GM12865 (cell line): ENCODE measurements around the gene SRSF8.
"Not testable (repeated sequence)": the region's sequence is repeated elsewhere in the genome, so short reads cannot be mapped to it uniquely, and the experiment has no call there.

Source experiments
- DNase-seq: peaks from one replicate; pipeline ENCODE4 v3.0.0; 2010; ENCODE audit warnings: low read depth
- H3K4me3 ChIP-seq: 2 replicates; pipeline ENCODE4 v1.5.1; 2011; ENCODE audit warnings: mild to moderate bottlenecking, low read depth, low read length, control low read depth
- TF ChIP-seq, protein P1 (sequence below): IDR thresholded peaks from 2 replicates; pipeline ENCODE4 v1.5.1; 2011; ENCODE audit warnings: low read length, control low read depth, low read depth, inconsistent platforms; ENCODE audit not compliant: insufficient read depth; ENCODE audit errors: missing control alignments

The SRSF8 gene

GRCh38 chr11:95042239-95042638 is 24.5 kb upstream of the SRSF8 start:
- DNase-seq, result no peak
- TF ChIP-seq, protein P1, sequence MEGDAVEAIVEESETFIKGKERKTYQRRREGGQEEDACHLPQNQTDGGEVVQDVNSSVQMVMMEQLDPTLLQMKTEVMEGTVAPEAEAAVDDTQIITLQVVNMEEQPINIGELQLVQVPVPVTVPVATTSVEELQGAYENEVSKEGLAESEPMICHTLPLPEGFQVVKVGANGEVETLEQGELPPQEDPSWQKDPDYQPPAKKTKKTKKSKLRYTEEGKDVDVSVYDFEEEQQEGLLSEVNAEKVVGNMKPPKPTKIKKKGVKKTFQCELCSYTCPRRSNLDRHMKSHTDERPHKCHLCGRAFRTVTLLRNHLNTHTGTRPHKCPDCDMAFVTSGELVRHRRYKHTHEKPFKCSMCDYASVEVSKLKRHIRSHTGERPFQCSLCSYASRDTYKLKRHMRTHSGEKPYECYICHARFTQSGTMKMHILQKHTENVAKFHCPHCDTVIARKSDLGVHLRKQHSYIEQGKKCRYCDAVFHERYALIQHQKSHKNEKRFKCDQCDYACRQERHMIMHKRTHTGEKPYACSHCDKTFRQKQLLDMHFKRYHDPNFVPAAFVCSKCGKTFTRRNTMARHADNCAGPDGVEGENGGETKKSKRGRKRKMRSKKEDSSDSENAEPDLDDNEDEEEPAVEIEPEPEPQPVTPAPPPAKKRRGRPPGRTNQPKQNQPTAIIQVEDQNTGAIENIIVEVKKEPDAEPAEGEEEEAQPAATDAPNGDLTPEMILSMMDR, result no peak
- H3K4me3 ChIP-seq, result no peak overlapping the region

GRCh38 chr11:95042906-95043305 is 23.8 kb upstream of the SRSF8 start:
- H3K4me3 ChIP-seq, result no peak overlapping the region
- TF ChIP-seq, protein P1, result no peak
- no peak for DNase-seq

DNA sequence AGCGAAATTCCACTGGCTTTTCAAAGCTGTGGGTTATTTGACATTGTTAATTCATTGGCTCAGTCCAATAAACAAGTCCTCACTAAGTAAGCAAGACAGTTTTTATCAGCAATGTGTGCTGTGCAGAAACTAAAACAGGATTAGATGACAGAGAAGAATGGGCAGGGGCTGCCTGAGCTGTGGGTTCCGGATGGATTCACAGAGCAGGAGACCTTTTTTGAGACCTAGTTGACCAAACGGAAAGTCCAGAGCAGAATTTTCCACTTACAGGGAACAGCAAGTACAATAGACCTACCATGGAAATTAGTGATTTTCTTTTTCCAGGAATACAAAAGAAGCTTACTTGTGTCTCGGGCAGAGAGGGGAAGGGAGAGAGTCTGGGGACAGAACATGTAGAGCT is 22.7 kb upstream of the SRSF8 start:
- no peak for DNase-seq
- TF ChIP-seq, protein P1, result no peak
- H3K4me3 ChIP-seq, result no peak overlapping the region

DNA sequence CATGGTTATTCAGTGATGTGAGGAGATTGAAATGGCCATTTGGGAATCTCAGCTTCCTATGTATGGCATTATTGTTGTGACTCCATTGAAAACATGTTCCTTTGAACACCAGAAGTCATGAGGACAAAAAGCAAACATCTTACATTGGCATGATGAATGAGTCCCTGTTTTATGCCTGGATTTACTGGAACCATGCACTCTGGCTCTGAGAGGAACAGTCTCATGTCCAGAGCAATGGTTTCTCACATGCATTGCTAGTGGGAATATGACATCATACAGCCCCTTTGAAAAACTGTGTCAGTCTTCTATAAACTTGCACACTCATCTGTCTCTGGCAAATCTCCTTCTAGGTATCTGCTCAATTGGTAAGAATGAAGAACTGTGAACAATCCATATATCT is 20.9 kb upstream of the SRSF8 start:
- DNase-seq, result no peak
- H3K4me3 ChIP-seq, result no peak overlapping the region
- TF ChIP-seq, protein P1, result no peak

GRCh38 chr11:95049122-95049521 is 17.6 kb upstream of the SRSF8 start, which contains the start of gene KDM4F:
Gene KDM4F (plus strand): TSS chr11:95049422.
- not testable (repeated sequence) for DNase-seq

GRCh38 chr11:95050595-95051202 is 16.0 kb upstream of the SRSF8 start:
- TF ChIP-seq, protein P1, result no peak
- DNase-seq, result no peak
- no peak overlapping the region for H3K4me3 ChIP-seq

More at GRCh38 chr11:95049122-95049521, 17.6 kb upstream of the SRSF8 start, which contains the start of gene KDM4F:
- H3K4me3 ChIP-seq, result not testable (repeated sequence)

DNA sequence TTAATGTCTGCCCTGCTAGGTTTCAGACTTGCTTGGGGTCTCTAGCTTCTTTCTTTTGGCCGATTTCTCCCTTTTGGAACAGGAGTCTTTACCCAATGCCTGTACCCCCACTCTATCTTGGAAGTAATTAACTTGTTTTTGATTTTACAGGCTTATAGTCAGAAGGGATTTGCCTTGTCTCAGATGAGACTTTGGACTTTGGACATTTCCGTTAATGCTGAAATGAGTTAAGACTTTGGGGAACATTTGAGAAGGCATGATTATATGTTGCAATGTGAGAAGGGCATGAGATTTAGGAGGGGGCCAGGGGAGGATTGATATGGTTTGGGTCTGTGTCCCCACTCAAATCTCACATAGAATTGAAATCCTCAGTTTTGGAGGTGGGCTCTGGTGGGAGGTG is 12.4 kb upstream of the SRSF8 start:
- DNase-seq, result no peak
- TF ChIP-seq, protein P1, result no peak
- H3K4me3 ChIP-seq, result no peak overlapping the region
